ENCODE results near the gene TMOD1.

TMOD1 gene

GRCh38 chr9:97591535-97591934 is 90.1 kb downstream of the TMOD1 start:
- Histone ChIP-seq H3K4me1 (ENCODE audit: control insufficient read depth, insufficient read depth, low read length) (no peaks in the 10 kb centered on the region), H3K4me3 (ENCODE audit: insufficient read depth, low read depth, low read length) (no peak overlapping the region), H3K36me3 (ENCODE audit: control insufficient read depth, insufficient read depth, low read length) (no peaks in the 10 kb centered on the region), H3K27ac (ENCODE audit: insufficient read depth, low read depth, low read length, poor library complexity, severe bottlenecking) (no peak overlapping the region), H3K9me3 (ENCODE audit: control insufficient read depth, low read length) (no peaks in the 10 kb centered on the region), H3K27me3 (ENCODE audit: control insufficient read depth, insufficient read depth, low read length, poor library complexity, severe bottlenecking) (no peaks in the 10 kb centered on the region)
- WGBS, 2 experiments, result 80 to 84% methylated on average over 6 of the region's 6 CpGs

- no peak overlapping the region for H3K27ac ChIP-seq (ENCODE audit: insufficient read depth, low read depth, low read length, poor library complexity, severe bottlenecking)
- 91 to 100% methylated on average over 1 of the region's 1 CpG for WGBS, 2 experiments
- H3K9me3 ChIP-seq (ENCODE audit: control insufficient read depth, low read length), result no peaks in the 10 kb centered on the region
- H3K4me3 ChIP-seq (ENCODE audit: insufficient read depth, low read depth, low read length), result no peak overlapping the region
- no peaks in the 10 kb centered on the region for H3K4me1 ChIP-seq (ENCODE audit: control insufficient read depth, insufficient read depth, low read length)
- H3K36me3 ChIP-seq (ENCODE audit: control insufficient read depth, insufficient read depth, low read length), result no peaks in the 10 kb centered on the region
- no peaks in the 10 kb centered on the region for H3K27me3 ChIP-seq (ENCODE audit: control insufficient read depth, insufficient read depth, low read length, poor library complexity, severe bottlenecking)
Measured at GRCh38 chr9:97592126-97592525, 90.7 kb downstream of the TMOD1 start.

GRCh38 chr9:97593960-97594359 is 92.5 kb downstream of the TMOD1 start:
- Histone ChIP-seq H3K36me3 (ENCODE audit: control insufficient read depth, insufficient read depth, low read length) (no peaks in the 10 kb centered on the region), H3K4me3 (ENCODE audit: insufficient read depth, low read depth, low read length) (no peak overlapping the region), H3K4me1 (ENCODE audit: control insufficient read depth, insufficient read depth, low read length) (no peaks in the 10 kb centered on the region), H3K9me3 (ENCODE audit: control insufficient read depth, low read length) (no peaks in the 10 kb centered on the region), H3K27me3 (ENCODE audit: control insufficient read depth, insufficient read depth, low read length, poor library complexity, severe bottlenecking) (no peaks in the 10 kb centered on the region), H3K27ac (ENCODE audit: insufficient read depth, low read depth, low read length, poor library complexity, severe bottlenecking) (no peak overlapping the region)
- WGBS, 2 experiments, result 92% methylated on average over 4 of the region's 4 CpGs

- Histone ChIP-seq H3K36me3 (ENCODE audit: control insufficient read depth, insufficient read depth, low read length) (peaks cover 1% of the 10 kb centered on the region), H3K4me3 (ENCODE audit: insufficient read depth, low read depth, low read length) (no peak overlapping the region), H3K27ac (ENCODE audit: insufficient read depth, low read depth, low read length, poor library complexity, severe bottlenecking) (no peak overlapping the region), H3K27me3 (ENCODE audit: control insufficient read depth, insufficient read depth, low read length, poor library complexity, severe bottlenecking) (no peaks in the 10 kb centered on the region), H3K9me3 (ENCODE audit: control insufficient read depth, low read length) (no peaks in the 10 kb centered on the region), H3K4me1 (ENCODE audit: control insufficient read depth, insufficient read depth, low read length) (no peaks in the 10 kb centered on the region)
- WGBS, 2 experiments, result 88 to 91% methylated on average over 11 of the region's 11 CpGs
Measured at GRCh38 chr9:97594381-97594921, 93.0 kb downstream of the TMOD1 start.

- H3K36me3 ChIP-seq (ENCODE audit: control insufficient read depth, insufficient read depth, low read length), result peaks cover 13% of the 10 kb centered on the region
- no peak overlapping the region for H3K4me3 ChIP-seq (ENCODE audit: insufficient read depth, low read depth, low read length)
- H3K9me3 ChIP-seq (ENCODE audit: control insufficient read depth, low read length), result no peaks in the 10 kb centered on the region
- WGBS, 2 experiments, result 92 to 95% methylated on average over 3 to 4 of the region's 4 CpGs
- no peaks in the 10 kb centered on the region for H3K4me1 ChIP-seq (ENCODE audit: control insufficient read depth, insufficient read depth, low read length)
- H3K27ac ChIP-seq (ENCODE audit: insufficient read depth, low read depth, low read length, poor library complexity, severe bottlenecking), result no peak overlapping the region
- H3K27me3 ChIP-seq (ENCODE audit: control insufficient read depth, insufficient read depth, low read length, poor library complexity, severe bottlenecking), result no peaks in the 10 kb centered on the region
Measured at GRCh38 chr9:97596906-97597305, 95.4 kb downstream of the TMOD1 start.

- Histone ChIP-seq H3K4me3 (ENCODE audit: insufficient read depth, low read depth, low read length) (no peak overlapping the region), H3K27me3 (ENCODE audit: control insufficient read depth, insufficient read depth, low read length, poor library complexity, severe bottlenecking) (no peaks in the 10 kb centered on the region), H3K27ac (ENCODE audit: insufficient read depth, low read depth, low read length, poor library complexity, severe bottlenecking) (no peak overlapping the region), H3K4me1 (ENCODE audit: control insufficient read depth, insufficient read depth, low read length) (no peaks in the 10 kb centered on the region), H3K9me3 (ENCODE audit: control insufficient read depth, low read length) (no peaks in the 10 kb centered on the region), H3K36me3 (ENCODE audit: control insufficient read depth, insufficient read depth, low read length) (peaks cover 21% of the 10 kb centered on the region)
- 50 to 52% methylated on average over 11 of the region's 11 CpGs for WGBS, 2 experiments
Measured at GRCh38 chr9:97598461-97599288, 97.2 kb downstream of the TMOD1 start.

GRCh38 chr9:97599314-97599846 is 97.9 kb downstream of the TMOD1 start:
- Histone ChIP-seq H3K4me1 (ENCODE audit: control insufficient read depth, insufficient read depth, low read length) (no peaks in the 10 kb centered on the region), H3K36me3 (ENCODE audit: control insufficient read depth, insufficient read depth, low read length) (peaks cover 24% of the 10 kb centered on the region), H3K9me3 (ENCODE audit: control insufficient read depth, low read length) (no peaks in the 10 kb centered on the region), H3K27me3 (ENCODE audit: control insufficient read depth, insufficient read depth, low read length, poor library complexity, severe bottlenecking) (no peaks in the 10 kb centered on the region), H3K27ac (ENCODE audit: insufficient read depth, low read depth, low read length, poor library complexity, severe bottlenecking) (no peak overlapping the region), H3K4me3 (ENCODE audit: insufficient read depth, low read depth, low read length) (no peak overlapping the region)
- 95 to 97% methylated on average over 7 of the region's 7 CpGs for WGBS, 2 experiments

- WGBS, 2 experiments, result 96 to 97% methylated on average over 8 of the region's 8 CpGs
- peaks cover 36% of the 10 kb centered on the region for H3K36me3 ChIP-seq (ENCODE audit: control insufficient read depth, insufficient read depth, low read length)
- no peak overlapping the region for H3K27ac ChIP-seq (ENCODE audit: insufficient read depth, low read depth, low read length, poor library complexity, severe bottlenecking)
- no peaks in the 10 kb centered on the region for H3K9me3 ChIP-seq (ENCODE audit: control insufficient read depth, low read length)
- H3K4me1 ChIP-seq (ENCODE audit: control insufficient read depth, insufficient read depth, low read length), result no peaks in the 10 kb centered on the region
- H3K27me3 ChIP-seq (ENCODE audit: control insufficient read depth, insufficient read depth, low read length, poor library complexity, severe bottlenecking), result no peaks in the 10 kb centered on the region
- no peak overlapping the region for H3K4me3 ChIP-seq (ENCODE audit: insufficient read depth, low read depth, low read length)
Measured at GRCh38 chr9:97600531-97601227, 99.2 kb downstream of the TMOD1 start.

GRCh38 chr9:97601228-97601898 is 99.9 kb downstream of the TMOD1 start:
- Histone ChIP-seq H3K27me3 (ENCODE audit: control insufficient read depth, insufficient read depth, low read length, poor library complexity, severe bottlenecking) (no peaks in the 10 kb centered on the region), H3K36me3 (ENCODE audit: control insufficient read depth, insufficient read depth, low read length) (peaks cover 41% of the 10 kb centered on the region), H3K9me3 (ENCODE audit: control insufficient read depth, low read length) (no peaks in the 10 kb centered on the region), H3K4me1 (ENCODE audit: control insufficient read depth, insufficient read depth, low read length) (no peaks in the 10 kb centered on the region), H3K27ac (ENCODE audit: insufficient read depth, low read depth, low read length, poor library complexity, severe bottlenecking) (no peak overlapping the region), H3K4me3 (ENCODE audit: insufficient read depth, low read depth, low read length) (no peak overlapping the region)
- WGBS, 2 experiments, result 95 to 96% methylated on average over 7 of the region's 7 CpGs

GRCh38 chr9:97602430-97602829 is 101.0 kb downstream of the TMOD1 start:
- 94 to 96% methylated on average over 10 of the region's 10 CpGs for WGBS, 2 experiments
- Histone ChIP-seq H3K9me3 (ENCODE audit: control insufficient read depth, low read length) (no peaks in the 10 kb centered on the region), H3K27ac (ENCODE audit: insufficient read depth, low read depth, low read length, poor library complexity, severe bottlenecking) (no peak overlapping the region), H3K4me1 (ENCODE audit: control insufficient read depth, insufficient read depth, low read length) (no peaks in the 10 kb centered on the region), H3K36me3 (ENCODE audit: control insufficient read depth, insufficient read depth, low read length) (peaks cover 41% of the 10 kb centered on the region), H3K27me3 (ENCODE audit: control insufficient read depth, insufficient read depth, low read length, poor library complexity, severe bottlenecking) (no peaks in the 10 kb centered on the region), H3K4me3 (ENCODE audit: insufficient read depth, low read depth, low read length) (no peak overlapping the region)
